Bronchial epithelial cell (primary cell): ENCODE measurements around the gene MYH16. TPM values are rescaled to one million over a fixed set of nuclear protein-coding genes. Genes with fewer than 3 reads are reported as not detected.
A peak's percentile ranks its signal among the peaks of the same experiment; 100 is the strongest.
"Not testable (repeated sequence)": the region's sequence is repeated elsewhere in the genome, so short reads cannot be mapped to it uniquely, and the experiment has no call there.

Experiments
- DNase-seq: peaks from one replicate; pipeline ENCODE4 v3.0.0-alpha.2; 2010; ENCODE audit warnings: low read depth
- FAIRE-seq: peaks from 2 replicates; lab custom pipeline; 2011; peaks lifted over from hg19 to GRCh38; lab: Jason Lieb, UNC
- H3K27me3 ChIP-seq: 2 replicates; pipeline ENCODE4 v1.5.1; 2011; ENCODE audit warnings: low read length; ENCODE audit not compliant: control insufficient read depth, insufficient read depth
- H3K36me3 ChIP-seq: 2 replicates; pipeline ENCODE4 v1.5.1; 2011; ENCODE audit warnings: low read length; ENCODE audit not compliant: control insufficient read depth, insufficient read depth
- H3K4me3 ChIP-seq: 2 replicates; pipeline ENCODE4 v1.5.1; 2011; ENCODE audit warnings: mild to moderate bottlenecking, low read depth, low read length, control low read depth
- CTCF ChIP-seq: IDR thresholded peaks from 2 replicates; pipeline ENCODE4 v1.5.1; 2011; ENCODE audit warnings: mild to moderate bottlenecking, moderate library complexity, low read length, control low read depth, inconsistent platforms; ENCODE audit not compliant: insufficient read depth, severe bottlenecking
- total RNA-seq: library from RNA; depleted of rRNA; stranded (reverse); fragments of >200 nt; gene quantifications from 2 replicates; pipeline ENCODE4 v1.2.1, GENCODE V29; 2014

MYH16 gene
- 0.26 and 0.53 TPM in 2 replicates for total RNA-seq

- no peak for TF ChIP-seq CTCF
- DNase-seq = peak; percentile 74
- Histone ChIP-seq H3K27me3 (no peaks in the 10 kb centered on the region), H3K36me3 (no peaks in the 10 kb centered on the region), H3K4me3 (no peak within 1 kb of the TSS)
- no peak for FAIRE-seq
Observed at GRCh38 chr7:99272476-99273045, at the start of gene MYH16. MYH16 (plus strand) TSS chr7:99272839.

GRCh38 chr7:99224263-99224898 is 48.3 kb upstream of the MYH16 start:
- peak; percentile 97 for DNase-seq
- not testable (repeated sequence) for H3K36me3 ChIP-seq, H3K27me3 ChIP-seq, H3K4me3 ChIP-seq, FAIRE-seq

- FAIRE-seq (no peak), DNase-seq (no peak)
- no peaks in the 10 kb centered on the region for H3K36me3 ChIP-seq
- no peak overlapping the region for H3K4me3 ChIP-seq
- TF ChIP-seq CTCF = no peak
- H3K27me3 ChIP-seq = no peaks in the 10 kb centered on the region
Observed at GRCh38 chr7:99224899-99225265, 47.8 kb upstream of the MYH16 start.

GRCh38 chr7:99229234-99229633 is 43.4 kb upstream of the MYH16 start:
- peak; percentile 94 for DNase-seq

GRCh38 chr7:99232082-99232770 is 40.4 kb upstream of the MYH16 start:
- Histone ChIP-seq H3K4me3 (no peak overlapping the region), H3K27me3 (no peaks in the 10 kb centered on the region), H3K36me3 (no peaks in the 10 kb centered on the region)
- DNase-seq (no peak), FAIRE-seq (no peak)
- TF ChIP-seq CTCF = no peak

More at GRCh38 chr7:99229234-99229633, 43.4 kb upstream of the MYH16 start:
- Histone ChIP-seq H3K36me3 (no peaks in the 10 kb centered on the region), H3K27me3 (no peaks in the 10 kb centered on the region), H3K4me3 (no peak overlapping the region)
- no peak for FAIRE-seq
- TF ChIP-seq CTCF = no peak

- H3K36me3 ChIP-seq, FAIRE-seq, H3K4me3 ChIP-seq, H3K27me3 ChIP-seq, DNase-seq: not testable (repeated sequence)
Observed at GRCh38 chr7:99232955-99233354, 39.7 kb upstream of the MYH16 start.
